SJSA1 (cell line): ENCODE data around the gene TEAD1. TPM values are rescaled to one million over a fixed set of nuclear protein-coding genes. Genes with fewer than 3 reads are reported as not detected.

Source experiments
- DNase-seq, 2 experiments: peaks; one replicate each; pipeline ENCODE4 v3.0.0-alpha.2; 2015 to 2020; ENCODE audit warnings: low spot score in 2 of 2, low read depth in 1 of 2
- H3K27ac ChIP-seq: fragments of 250-450 bp; sonication (Bioruptor Pico); 2 replicates; pipeline ENCODE4 v1.5.1; 2020; ENCODE audit warnings: mild to moderate bottlenecking, moderate library complexity
- H3K27me3 ChIP-seq: fragments of 250-450 bp; sonication (Bioruptor Pico); replicated peaks from 2 replicates; pipeline ENCODE4 v1.5.1; 2020; ENCODE audit warnings: mild to moderate bottlenecking, moderate library complexity
- H3K36me3 ChIP-seq: fragments of 250-450 bp; sonication (Bioruptor Pico); 2 replicates; pipeline ENCODE4 v1.5.1; 2020; ENCODE audit warnings: mild to moderate bottlenecking
- H3K4me1 ChIP-seq: fragments of 250-450 bp; sonication (Bioruptor Pico); replicated peaks from 2 replicates; pipeline ENCODE4 v1.6.1; 2021; ENCODE audit warnings: mild to moderate bottlenecking
- H3K4me3 ChIP-seq: fragments of 250-450 bp; sonication (Bioruptor Pico); 2 replicates; pipeline ENCODE4 v1.5.1; 2020; ENCODE audit warnings: mild to moderate bottlenecking
- H3K9me3 ChIP-seq: fragments of 250-450 bp; sonication (Bioruptor Pico); replicated peaks from 2 replicates; pipeline ENCODE4 v1.5.1; 2020; ENCODE audit warnings: mild to moderate bottlenecking
- total RNA-seq: library from RNA; depleted of rRNA; stranded (reverse); fragments of >200 nt; shearing (Covaris generic); gene quantifications from 2 replicates; pipeline ENCODE4 v1.2.3, GENCODE V29; 2014

TEAD1 gene
- total RNA-seq, 1 experiment from 2014 or later, result 123 TPM

DNA sequence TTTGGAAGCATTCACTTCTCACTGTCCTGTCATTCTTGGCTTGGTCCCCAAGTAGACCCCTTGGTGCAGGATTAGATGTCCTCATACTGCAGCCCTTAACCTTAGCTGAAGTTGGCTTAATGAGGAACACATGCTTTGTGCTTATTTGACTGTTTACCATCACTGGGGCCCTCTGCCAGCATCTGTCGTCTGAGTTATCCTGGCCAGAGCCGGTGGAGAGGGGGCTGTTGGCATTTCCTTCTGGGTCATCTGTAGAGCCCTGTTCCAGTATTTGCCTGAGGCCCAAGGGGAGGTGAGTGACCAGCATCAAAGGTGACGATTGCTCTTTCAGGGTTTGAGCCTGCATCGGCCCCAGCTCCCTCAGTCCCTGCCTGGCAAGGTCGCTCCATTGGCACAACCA is 208.4 kb downstream of the TEAD1 start:
- no peaks in the 10 kb centered on the region for H3K4me1 ChIP-seq
- H3K27ac ChIP-seq, result no peak overlapping the region
- H3K27me3 ChIP-seq, result no peaks in the 10 kb centered on the region
- H3K36me3 ChIP-seq, result peaks cover 67% of the 10 kb centered on the region
- no peaks in the 10 kb centered on the region for H3K9me3 ChIP-seq
- no peak overlapping the region for H3K4me3 ChIP-seq
- DNase-seq, result no peak

DNA sequence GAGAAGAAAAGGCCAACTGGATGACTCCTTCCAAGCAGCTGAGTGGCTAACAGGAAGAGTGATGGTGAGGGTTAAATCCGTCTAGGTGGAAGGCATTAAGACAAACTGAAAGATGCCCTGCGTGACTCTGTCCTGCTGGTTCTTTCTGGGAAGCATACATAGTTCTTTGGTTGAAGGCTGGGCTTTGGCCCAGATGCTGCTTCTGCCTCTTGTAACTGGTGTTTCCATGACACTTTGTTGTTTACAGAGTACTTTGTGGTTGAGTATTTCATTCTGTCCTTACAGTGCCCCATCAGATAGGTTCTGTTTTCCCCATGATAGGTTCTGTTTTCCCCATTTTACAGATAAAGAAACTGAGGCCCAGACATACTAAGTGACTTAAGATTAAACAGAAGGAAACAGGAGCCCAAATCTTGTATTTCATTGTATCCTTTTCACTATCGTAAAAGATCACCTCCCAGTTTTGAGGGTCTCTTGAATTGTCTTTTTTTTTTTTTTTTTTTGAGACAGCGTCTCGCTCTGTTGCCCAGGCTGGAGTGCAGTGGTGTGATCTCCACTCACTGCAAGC is 210.6 kb downstream of the TEAD1 start:
- Histone ChIP-seq H3K27ac (no peak overlapping the region), H3K4me3 (no peak overlapping the region), H3K27me3 (no peaks in the 10 kb centered on the region), H3K9me3 (no peaks in the 10 kb centered on the region), H3K36me3 (peaks cover 57% of the 10 kb centered on the region), H3K4me1 (0 out of 2 replicates have a peak, but pooled peaks cover 3% of the 10 kb centered on the region)
- DNase-seq, result no peak

DNA sequence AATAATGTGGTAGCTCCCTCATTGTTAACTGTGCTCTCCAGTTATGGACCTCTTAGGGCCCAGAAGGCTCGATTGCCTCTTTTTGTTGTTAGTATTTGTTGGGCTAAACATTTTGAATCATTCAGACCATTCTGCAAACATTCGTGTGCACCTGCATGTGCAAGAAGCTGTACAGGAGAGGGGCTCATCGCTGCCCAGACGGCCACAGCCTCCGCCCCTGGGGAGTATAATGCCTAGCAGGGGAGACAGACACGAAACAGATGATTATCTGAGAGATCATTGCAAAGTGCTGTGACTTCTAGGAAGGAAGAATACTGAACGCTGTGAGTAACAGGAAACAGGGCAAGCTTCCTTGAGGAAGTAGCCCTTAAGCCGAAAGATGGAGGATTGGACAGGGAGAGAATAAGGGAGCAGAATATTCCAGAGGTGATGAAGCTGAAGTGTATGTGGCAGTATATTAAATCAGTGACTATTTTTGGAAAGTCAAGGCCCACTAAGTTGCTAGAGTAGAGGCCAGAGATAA is 211.6 kb downstream of the TEAD1 start:
- DNase-seq, result no peak
- H3K4me3 ChIP-seq, result no peak overlapping the region
- H3K36me3 ChIP-seq, result peaks cover 53% of the 10 kb centered on the region
- H3K9me3 ChIP-seq, result no peaks in the 10 kb centered on the region
- H3K4me1 ChIP-seq, result 0 out of 2 replicates have a peak, but pooled peaks cover 3% of the 10 kb centered on the region
- no peak overlapping the region for H3K27ac ChIP-seq
- H3K27me3 ChIP-seq, result no peaks in the 10 kb centered on the region

DNA sequence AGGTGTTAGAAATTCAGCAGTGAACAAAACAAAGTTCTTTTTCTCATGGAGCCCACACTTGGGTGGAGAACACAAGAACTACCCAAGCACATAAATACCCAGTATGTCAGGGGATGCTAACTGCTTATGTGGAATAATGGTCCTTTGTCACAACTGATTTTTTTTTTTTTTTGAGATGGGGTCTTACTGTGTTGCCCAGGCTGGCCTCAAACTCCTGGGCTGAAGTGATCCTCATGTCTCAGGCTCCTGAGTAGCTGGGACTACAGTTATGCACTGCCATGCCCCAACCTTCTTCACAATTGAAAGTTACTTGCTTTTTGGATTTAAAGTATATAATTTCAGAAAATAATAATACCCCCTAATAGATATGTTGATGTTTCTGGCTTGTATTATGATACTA is 212.3 kb downstream of the TEAD1 start:
- H3K27me3 ChIP-seq, result no peaks in the 10 kb centered on the region
- no peak for DNase-seq
- no peak overlapping the region for H3K27ac ChIP-seq
- 0 out of 2 replicates have a peak, but pooled peaks cover 3% of the 10 kb centered on the region for H3K4me1 ChIP-seq
- H3K36me3 ChIP-seq, result peaks cover 49% of the 10 kb centered on the region
- no peak overlapping the region for H3K4me3 ChIP-seq
- no peaks in the 10 kb centered on the region for H3K9me3 ChIP-seq

DNA sequence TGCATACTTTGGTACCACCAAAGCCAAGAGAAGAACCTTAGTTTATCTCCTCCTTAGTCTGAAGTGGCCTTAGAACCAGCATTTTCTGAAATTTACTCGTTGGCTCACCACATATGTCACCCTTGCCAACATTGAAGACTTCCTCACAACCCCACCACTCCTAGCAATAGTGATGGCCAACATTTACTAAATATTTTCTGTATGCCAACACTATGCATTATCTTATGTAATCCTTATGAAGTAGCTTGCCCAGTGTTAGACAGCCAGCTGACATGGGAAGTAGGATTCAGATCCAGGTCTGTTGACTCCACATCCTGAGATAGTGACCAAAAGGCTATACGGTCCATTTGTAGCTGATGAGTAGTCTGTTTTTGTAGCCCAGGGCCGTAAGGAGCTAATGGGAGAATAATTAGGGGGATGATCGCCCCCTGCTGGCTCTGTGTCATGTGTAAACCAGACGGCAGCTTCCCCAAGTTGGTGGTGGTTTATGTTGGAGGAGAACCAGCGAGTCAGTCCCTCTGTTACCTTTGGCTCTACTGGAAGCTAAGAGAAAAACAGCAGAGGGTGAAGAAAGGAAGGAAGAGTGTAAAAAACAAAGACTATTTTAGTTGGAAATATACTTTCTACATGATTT is 214.4 kb downstream of the TEAD1 start:
- Histone ChIP-seq H3K9me3 (no peaks in the 10 kb centered on the region), H3K27me3 (no peaks in the 10 kb centered on the region), H3K36me3 (peaks cover 36% of the 10 kb centered on the region), H3K4me1 (peaks cover 8% of the 10 kb centered on the region), H3K4me3 (no peak overlapping the region), H3K27ac (no peak overlapping the region)
- DNase-seq, result peak; percentile 86 to 93

DNA sequence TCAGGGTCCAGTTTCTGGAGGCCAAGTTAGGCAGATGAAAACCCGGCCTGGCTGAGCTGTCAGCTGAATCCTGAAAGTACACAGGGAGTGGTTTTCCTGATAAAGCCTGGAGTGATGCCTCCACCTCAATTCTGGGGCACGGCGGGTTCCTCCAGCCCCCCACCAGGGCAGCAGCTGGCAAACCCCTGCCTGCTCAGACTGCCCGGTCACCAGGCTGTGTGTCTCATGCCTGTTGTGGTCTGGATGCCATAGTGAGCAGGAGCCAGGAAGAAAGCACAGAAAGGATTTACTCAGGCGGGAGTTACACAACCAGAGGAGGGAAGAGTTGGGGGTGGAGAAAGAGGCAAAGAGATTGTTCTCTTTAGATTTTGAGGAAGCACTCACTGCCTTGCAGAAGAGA is 215.0 kb downstream of the TEAD1 start:
- Histone ChIP-seq H3K4me3 (no peak overlapping the region), H3K4me1 (peaks cover 12% of the 10 kb centered on the region), H3K27me3 (no peaks in the 10 kb centered on the region), H3K36me3 (peaks cover 33% of the 10 kb centered on the region), H3K27ac (no peak overlapping the region), H3K9me3 (no peaks in the 10 kb centered on the region)
- no peak for DNase-seq

DNA sequence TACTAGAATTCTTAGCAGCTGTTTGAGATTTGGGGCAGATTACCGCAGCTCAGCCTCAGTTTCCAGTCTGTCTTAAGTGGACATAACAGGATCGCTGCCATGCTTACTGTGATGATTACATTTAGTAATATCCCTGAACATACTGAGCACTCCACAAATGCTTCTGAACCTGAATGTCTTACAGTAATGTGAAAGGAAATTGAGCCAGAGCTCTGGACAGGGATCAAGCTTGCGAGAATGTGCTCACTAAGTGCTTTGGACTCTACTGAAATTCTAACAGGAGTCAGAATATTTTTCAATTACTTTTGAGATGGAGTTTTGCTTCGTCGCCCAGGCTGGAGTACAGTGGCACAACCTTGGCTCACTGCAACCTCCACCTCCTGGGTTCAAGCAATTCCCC is 216.3 kb downstream of the TEAD1 start:
- H3K4me3 ChIP-seq, result no peak overlapping the region
- DNase-seq, result no peak
- H3K27me3 ChIP-seq, result no peaks in the 10 kb centered on the region
- no peaks in the 10 kb centered on the region for H3K9me3 ChIP-seq
- H3K4me1 ChIP-seq, result peaks cover 15% of the 10 kb centered on the region
- H3K36me3 ChIP-seq, result peaks cover 38% of the 10 kb centered on the region
- H3K27ac ChIP-seq, result no peak overlapping the region

DNA sequence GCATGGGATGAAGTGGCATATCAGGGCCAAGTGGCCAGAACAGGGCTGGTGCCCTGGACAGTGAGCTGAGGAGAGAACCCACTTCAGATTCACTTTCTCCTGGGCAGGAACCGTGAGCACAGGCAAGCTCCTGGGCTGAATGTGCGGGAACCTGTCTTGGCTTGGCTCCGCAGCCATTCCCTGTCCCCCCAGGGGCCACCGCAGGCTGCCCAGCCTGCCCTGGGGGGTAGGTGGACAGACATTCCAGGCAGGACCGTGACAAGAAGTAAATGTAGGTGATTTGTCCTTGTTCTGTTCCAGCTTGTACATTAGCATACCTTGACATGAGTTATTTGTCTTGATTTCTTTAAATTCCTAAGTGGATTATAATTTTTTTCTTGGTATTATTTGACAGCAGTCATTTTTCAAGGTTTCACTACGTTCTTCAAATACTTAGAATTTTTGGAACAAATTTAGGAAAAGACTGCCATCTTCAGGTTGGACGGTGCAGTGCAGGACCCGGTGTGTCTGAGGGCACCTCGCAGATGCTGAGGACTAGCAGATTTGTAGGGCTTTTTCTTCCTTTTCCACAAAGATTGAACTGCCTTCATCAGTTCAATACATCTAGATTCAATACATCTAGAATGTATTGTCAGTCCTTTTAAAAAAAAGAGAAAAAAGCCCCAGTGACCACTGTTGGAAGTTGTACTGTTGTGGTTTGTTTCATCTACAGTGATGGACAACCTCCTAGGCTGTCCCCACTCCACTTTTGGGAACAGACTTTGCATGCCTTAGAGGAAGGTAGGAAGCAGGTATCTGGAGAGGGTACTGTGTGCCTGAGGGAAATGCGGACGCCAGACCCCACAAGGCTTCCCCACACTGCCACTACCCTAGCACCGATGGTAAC is 219.8 kb downstream of the TEAD1 start:
- Histone ChIP-seq H3K4me3 (no peak overlapping the region), H3K27ac (no peak overlapping the region), H3K36me3 (peaks cover 51% of the 10 kb centered on the region), H3K27me3 (no peaks in the 10 kb centered on the region), H3K9me3 (no peaks in the 10 kb centered on the region), H3K4me1 (peaks cover 14% of the 10 kb centered on the region)
- peak; percentile 85 for DNase-seq

DNA sequence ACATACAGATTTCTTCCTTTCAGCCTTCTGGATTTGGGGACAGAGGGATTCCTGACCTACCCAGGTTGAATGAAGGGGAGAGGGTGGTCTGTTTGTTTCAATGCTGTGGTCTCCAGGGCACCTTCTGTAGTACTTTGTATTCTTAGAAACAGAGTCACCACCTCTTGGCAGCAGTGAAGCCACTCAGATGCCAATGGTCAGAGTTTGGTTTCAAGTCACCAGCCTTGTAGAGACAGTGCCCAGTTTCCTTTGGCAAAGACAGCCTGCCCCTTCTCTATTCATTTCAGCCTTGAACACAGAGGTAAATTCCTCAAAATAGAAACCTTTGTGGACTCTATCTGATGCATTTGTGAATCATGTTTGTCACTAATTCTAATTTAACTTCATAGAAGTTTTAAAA is 223.2 kb downstream of the TEAD1 start:
- H3K36me3 ChIP-seq, result peaks cover 49% of the 10 kb centered on the region
- no peaks in the 10 kb centered on the region for H3K9me3 ChIP-seq
- no peak overlapping the region for H3K4me3 ChIP-seq
- DNase-seq, result no peak
- H3K4me1 ChIP-seq, result peaks cover 47% of the 10 kb centered on the region
- H3K27me3 ChIP-seq, result no peaks in the 10 kb centered on the region
- no peak overlapping the region for H3K27ac ChIP-seq

DNA sequence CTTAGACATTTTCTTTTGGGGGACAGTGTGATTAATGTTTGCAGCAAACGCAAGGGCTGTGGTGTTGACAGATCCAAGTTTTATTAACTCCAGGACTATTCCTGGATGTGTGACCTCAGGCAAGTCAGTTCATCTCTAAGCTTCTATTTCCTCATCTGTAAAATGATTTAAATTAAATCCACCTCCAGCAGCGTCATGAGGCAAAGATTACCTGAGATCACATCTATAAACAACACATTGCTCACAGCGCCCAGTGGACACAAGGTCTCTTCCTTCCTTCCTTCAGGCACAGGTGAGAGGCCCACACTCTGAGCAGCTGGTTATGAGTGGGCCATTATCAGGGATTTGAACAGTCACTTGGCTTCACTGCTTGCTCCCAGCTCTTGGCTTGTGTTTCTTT is 223.6 kb downstream of the TEAD1 start:
- Histone ChIP-seq H3K9me3 (no peaks in the 10 kb centered on the region), H3K4me1 (peaks cover 45% of the 10 kb centered on the region), H3K27ac (no peak overlapping the region), H3K27me3 (no peaks in the 10 kb centered on the region), H3K4me3 (no peak overlapping the region), H3K36me3 (peaks cover 51% of the 10 kb centered on the region)
- no peak for DNase-seq

DNA sequence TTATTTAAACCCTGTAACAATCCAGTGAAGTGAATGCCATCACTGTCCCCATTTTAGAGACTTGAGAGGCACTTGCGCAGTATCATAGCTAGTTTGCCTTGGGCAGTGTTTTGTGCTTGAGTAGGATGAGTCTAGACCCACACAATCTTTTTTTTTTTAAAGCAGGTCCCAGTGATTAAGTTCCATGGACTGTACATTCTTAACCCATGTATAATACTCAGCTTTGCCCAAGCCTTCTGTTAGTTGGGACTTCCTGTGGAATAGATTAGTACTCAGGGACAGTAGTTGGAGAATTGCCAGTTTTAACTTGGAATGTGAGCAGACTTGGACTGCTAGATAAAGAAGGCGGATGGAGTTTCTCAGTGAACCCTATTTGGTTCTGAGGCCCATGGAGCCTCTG is 226.3 kb downstream of the TEAD1 start:
- H3K4me3 ChIP-seq, result no peak overlapping the region
- H3K36me3 ChIP-seq, result peaks cover 45% of the 10 kb centered on the region
- peaks cover 34% of the 10 kb centered on the region for H3K4me1 ChIP-seq
- peak; percentile 69 to 81 for DNase-seq
- H3K27ac ChIP-seq, result peak overlapping the region; percentile 50
- H3K9me3 ChIP-seq, result no peaks in the 10 kb centered on the region
- H3K27me3 ChIP-seq, result no peaks in the 10 kb centered on the region

DNA sequence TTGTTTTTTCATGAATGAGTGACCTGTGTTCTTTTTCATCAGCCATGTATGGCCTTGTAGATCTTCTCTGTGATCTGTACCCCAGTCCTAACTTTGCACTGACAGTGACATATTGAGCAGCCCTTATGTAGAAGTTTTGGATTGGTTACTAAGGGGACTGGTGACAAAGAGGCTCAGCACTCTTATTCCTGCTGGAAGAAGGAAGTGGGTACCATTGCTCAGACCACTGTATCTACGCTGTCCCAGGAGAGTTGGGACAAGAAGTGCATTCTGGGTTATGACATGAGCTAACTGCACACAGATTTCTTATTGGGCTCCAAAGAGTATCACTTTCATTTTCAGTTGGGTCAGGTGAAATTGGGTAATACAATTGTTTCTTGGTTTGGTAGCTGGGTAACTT is 227.1 kb downstream of the TEAD1 start:
- Histone ChIP-seq H3K4me1 (peaks cover 33% of the 10 kb centered on the region), H3K36me3 (peaks cover 39% of the 10 kb centered on the region), H3K4me3 (no peak overlapping the region), H3K9me3 (no peaks in the 10 kb centered on the region), H3K27me3 (no peaks in the 10 kb centered on the region), H3K27ac (peak overlapping the region; percentile 50)
- no peak for DNase-seq

DNA sequence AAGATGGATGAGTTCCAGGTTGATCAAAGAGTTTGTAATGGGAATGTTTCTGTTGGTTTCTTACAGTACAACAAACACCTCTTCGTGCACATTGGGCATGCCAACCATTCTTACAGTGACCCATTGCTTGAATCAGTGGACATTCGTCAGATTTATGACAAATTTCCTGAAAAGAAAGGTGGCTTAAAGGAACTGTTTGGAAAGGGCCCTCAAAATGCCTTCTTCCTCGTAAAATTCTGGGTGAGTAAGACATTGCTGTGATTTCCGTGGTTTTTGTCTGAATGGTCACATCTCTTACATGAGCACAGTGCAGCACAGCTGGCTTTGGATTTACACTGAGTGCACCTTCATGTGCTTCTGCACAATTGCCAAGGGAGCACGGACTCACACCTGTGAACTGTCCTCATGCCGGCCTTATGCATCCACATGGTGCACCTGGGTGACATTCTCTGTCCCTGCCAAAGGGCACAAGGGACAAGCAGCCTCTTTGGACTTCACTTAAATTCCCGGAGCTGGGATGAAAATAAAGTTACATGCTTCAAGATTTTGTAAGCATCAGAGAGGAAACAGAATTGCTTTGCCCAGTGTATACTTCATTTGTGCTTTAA is 227.8 kb downstream of the TEAD1 start:
- no peaks in the 10 kb centered on the region for H3K9me3 ChIP-seq
- peak overlapping the region; percentile 50 for H3K27ac ChIP-seq
- DNase-seq, result peak in 1 of 2 experiments; percentile 51

More for the DNA sequence above, 227.8 kb downstream of the TEAD1 start:
- Histone ChIP-seq H3K4me3 (no peak overlapping the region), H3K36me3 (peaks cover 38% of the 10 kb centered on the region), H3K4me1 (peaks cover 36% of the 10 kb centered on the region), H3K27me3 (no peaks in the 10 kb centered on the region)
